Measurements from ENCODE around the gene LIF.

DNA sequence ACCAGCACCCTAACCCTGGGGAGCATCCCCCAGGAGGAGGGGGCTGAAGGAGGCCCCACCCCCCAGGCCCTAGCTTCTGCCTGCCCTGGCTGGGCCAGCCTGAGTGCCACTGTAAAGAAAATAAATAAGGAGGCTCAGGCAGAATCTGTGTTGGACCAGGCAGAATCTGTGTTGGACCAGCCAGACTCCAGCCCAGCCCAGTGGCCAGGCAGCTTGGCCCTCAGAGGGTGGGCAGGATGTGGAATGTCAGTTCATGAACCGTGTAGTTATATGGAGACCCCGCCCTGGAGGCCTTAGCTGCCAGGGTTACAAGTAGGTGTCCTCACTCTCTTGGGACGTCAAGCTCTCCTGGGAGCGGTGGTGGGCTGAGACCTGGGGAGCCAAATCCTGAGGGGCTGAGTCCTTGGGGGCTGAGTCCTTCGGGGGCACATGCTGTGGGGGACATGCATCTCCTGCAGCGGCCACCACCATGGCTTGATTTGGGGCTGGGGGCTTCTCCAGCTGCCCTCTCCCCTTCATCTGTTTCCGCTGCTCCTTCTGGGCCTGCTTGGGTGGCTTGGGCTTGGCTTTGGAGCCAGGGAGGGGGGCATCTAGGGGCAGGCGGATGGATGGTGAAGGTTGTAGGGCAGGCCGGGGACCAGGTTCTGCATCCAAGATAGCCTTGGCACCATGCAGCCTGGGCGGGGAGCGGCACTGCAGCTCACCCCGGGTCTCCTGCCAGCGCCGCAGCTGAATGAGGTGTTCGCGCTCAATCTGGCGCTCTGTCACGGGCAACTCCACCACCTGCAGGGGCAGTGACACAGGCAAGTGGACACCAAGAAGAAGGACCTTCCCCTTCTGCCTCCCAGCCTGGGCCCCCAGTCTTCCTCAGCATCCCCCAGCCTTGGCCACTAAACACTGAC is 45.8 kb upstream of the LIF start:
- TF ChIP-seq CTCF (IDR thresholded peaks at IDR 0.05; ENCODE audit: extremely low read depth in 1 of 2, insufficient read depth in 1 of 2, low read depth in 1 of 2, low read length in 2 of 2) (no peak), POLR2AphosphoS5 (IDR thresholded peaks at IDR 0.05; ENCODE audit: insufficient read depth, low read depth, low read length) (no peak), MYC (IDR thresholded peaks at IDR 0.05; ENCODE audit: low read depth, low read length) (no peak), POLR2A (IDR thresholded peaks at IDR 0.05; ENCODE audit: low read depth, low read length) (no peak)
